Heart left ventricle (tissue), 13 donors: Measurements from ENCODE around the gene LACRT.

ENCODE experiments used
- CTCF ChIP-seq, 12 donors: fragments of 200-600 bp; sonication (generic) in 4 of 12; IDR thresholded peaks; one replicate each; pipeline versions ENCODE4 v1.5.0 to v1.8.0; 2018 to 2022; ENCODE audit warnings: antibody characterized with exemption in 12 of 12, mild to moderate bottlenecking in 5 of 12
- POLR2A ChIP-seq, 2 donors: fragments of 450-650 bp; IDR thresholded peaks; one replicate each; pipeline ENCODE4 v1.6.1; 2017; ENCODE audit warnings: antibody characterized with exemption in 2 of 2, mild to moderate bottlenecking in 2 of 2, moderate library complexity in 2 of 2
- donor health status: ischemic (EF 13 %, LVEDD 7.1; RV severe dilation, severe dysfunction).
- donor health status: DM: no; HTN: yes; CAD: no.
- donor health status: DM: no; HTN: no; CAD: no.
- donor health status: ischemic (EF 25% LVEDD 6.9; RV normal size, moderate dysfunction).
- donor health status: ischemic (EF 25% LVEDD 5.7; RV mildly dilated, moderate dysfunction).
- donor health status: ischemic (EF 35%, LVEDD 5.7; RV mildly dilated, moderate dysfunction).
- donor health status: nonischemic (EF 11% LVEDD 7.7; RV severe dilation, severe dysfunction).
- donor health status: DM: yes; HTN: yes; CAD: no.
- donor health status: PGD.
- donor health status: ischemic (EF 29% LVEDD 5.4; RV normal size, mild dysfunction).
- donor health status: nonischemic (EF 23%, LVEDD 6.1; RV moderate dilation, normal function).

GRCh38 chr12:54608156-54608555, 26.5 kb downstream of the LACRT start:
- TF ChIP-seq CTCF (IDR thresholded peaks at IDR 0.05): no peak
- TF ChIP-seq POLR2A (IDR thresholded peaks at IDR 0.05): no peak
